ENCODE results near the gene BRIP1. TPM values are rescaled to one million over a fixed set of nuclear protein-coding genes. Genes with fewer than 3 reads are reported as not detected.

Gene BRIP1
- total RNA-seq, 1 experiment from 2014 or later = 30.2 TPM

DNA sequence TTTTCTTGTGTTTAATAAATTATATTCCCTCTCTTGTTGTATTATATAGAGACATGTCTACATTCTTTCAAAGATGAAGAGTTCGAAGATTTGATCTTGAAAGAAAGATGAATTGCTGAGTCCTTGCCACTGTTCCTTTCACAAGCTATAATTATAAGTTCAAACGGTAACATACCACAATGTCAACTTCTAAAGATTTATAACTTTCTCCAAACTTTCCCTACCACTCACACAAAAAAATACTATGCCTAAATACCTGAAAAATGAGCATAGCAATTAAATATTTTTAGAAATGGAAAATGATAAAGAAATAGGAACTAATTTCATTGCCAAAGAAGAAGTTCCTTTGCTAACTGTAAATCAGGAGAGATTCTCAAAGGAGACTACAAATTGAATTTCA, 50.6 kb downstream of the BRIP1 start:
- ChIA-PET CTCF (no interaction called here), POLR2A (ENCODE audit: low non-redundant PET) (no interaction called here)
- H3K9me3 ChIP-seq (ENCODE audit: low read depth, low read length, poor library complexity, severe bottlenecking) = no peaks in the 10 kb centered on the region
- BruUV-seq (replicated peaks) = no TSS peak
- TF ChIP-seq, protein P1, sequence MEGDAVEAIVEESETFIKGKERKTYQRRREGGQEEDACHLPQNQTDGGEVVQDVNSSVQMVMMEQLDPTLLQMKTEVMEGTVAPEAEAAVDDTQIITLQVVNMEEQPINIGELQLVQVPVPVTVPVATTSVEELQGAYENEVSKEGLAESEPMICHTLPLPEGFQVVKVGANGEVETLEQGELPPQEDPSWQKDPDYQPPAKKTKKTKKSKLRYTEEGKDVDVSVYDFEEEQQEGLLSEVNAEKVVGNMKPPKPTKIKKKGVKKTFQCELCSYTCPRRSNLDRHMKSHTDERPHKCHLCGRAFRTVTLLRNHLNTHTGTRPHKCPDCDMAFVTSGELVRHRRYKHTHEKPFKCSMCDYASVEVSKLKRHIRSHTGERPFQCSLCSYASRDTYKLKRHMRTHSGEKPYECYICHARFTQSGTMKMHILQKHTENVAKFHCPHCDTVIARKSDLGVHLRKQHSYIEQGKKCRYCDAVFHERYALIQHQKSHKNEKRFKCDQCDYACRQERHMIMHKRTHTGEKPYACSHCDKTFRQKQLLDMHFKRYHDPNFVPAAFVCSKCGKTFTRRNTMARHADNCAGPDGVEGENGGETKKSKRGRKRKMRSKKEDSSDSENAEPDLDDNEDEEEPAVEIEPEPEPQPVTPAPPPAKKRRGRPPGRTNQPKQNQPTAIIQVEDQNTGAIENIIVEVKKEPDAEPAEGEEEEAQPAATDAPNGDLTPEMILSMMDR (conservative IDR thresholded peaks at IDR 0.05; ENCODE audit: low read depth, low read length) = no peak
- no peak for TF ChIP-seq EZH2 (IDR thresholded peaks at IDR 0.05; ENCODE audit: borderline replicate concordance, low read depth, low read length, poor library complexity, severe bottlenecking)
- intact Hi-C loops (cut with micrococcal nuclease; ENCODE audit: unreplicated experiment) = no loop called here
- H3K27me3 ChIP-seq (replicated peaks; ENCODE audit: insufficient read depth, low read depth, low read length, poor library complexity) = no peaks in the 10 kb centered on the region
- no peak for DNase-seq (ENCODE audit: low spot score)
- peaks cover 4% of the 10 kb centered on the region for H3K36me3 ChIP-seq (ENCODE audit: insufficient read depth, low read length, poor library complexity, severe bottlenecking)
- H3K4me3 ChIP-seq (ENCODE audit: low read depth, low read length, poor library complexity, severe bottlenecking) = no peak overlapping the region
- H3K27ac ChIP-seq (ENCODE audit: low read depth, low read length, poor library complexity, severe bottlenecking) = no peak overlapping the region
- peaks cover 18% of the 10 kb centered on the region for H3K4me1 ChIP-seq (ENCODE audit: insufficient read depth, low read length, poor library complexity, severe bottlenecking)

DNA sequence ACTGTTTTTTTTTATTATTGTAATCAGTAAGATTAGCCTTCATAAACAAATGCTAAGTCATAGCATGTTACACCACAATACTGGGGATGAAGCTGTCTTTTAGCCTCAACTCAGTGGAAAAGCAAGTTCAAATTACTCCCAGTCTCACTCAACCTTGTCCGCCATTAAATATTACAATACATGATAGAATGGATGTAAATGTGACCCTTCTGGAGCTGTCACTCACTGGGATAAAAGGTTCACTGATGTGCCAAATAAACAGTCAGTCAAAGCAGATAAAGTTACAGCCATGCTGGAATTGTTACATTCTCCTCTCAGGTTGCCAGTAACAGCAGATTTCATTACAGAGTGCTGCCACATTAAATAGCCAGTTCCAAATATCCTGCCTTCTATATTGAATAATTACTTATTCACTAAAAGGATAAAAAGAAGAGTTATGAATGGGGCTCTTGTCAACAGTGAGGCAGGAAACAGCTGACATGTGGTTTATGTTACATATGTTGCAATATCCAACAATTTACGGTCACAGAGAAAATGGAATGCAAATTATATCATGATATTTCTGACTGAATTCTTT, 53.4 kb downstream of the BRIP1 start:
- DNase-seq (ENCODE audit: low spot score) = peak; percentile 92
- BruUV-seq (replicated peaks) = no TSS peak
- Histone ChIP-seq H3K27me3 (replicated peaks; ENCODE audit: insufficient read depth, low read depth, low read length, poor library complexity) (no peaks in the 10 kb centered on the region), H3K27ac (ENCODE audit: low read depth, low read length, poor library complexity, severe bottlenecking) (peak overlapping the region; percentile 51), H3K4me3 (ENCODE audit: low read depth, low read length, poor library complexity, severe bottlenecking) (no peak overlapping the region), H3K36me3 (ENCODE audit: insufficient read depth, low read length, poor library complexity, severe bottlenecking) (peaks cover 4% of the 10 kb centered on the region), H3K9me3 (ENCODE audit: low read depth, low read length, poor library complexity, severe bottlenecking) (no peaks in the 10 kb centered on the region), H3K4me1 (ENCODE audit: insufficient read depth, low read length, poor library complexity, severe bottlenecking) (peaks cover 18% of the 10 kb centered on the region)
- CTCF ChIA-PET = no interaction called here
- TF ChIP-seq EZH2 (IDR thresholded peaks at IDR 0.05; ENCODE audit: borderline replicate concordance, low read depth, low read length, poor library complexity, severe bottlenecking) = no peak
- TF ChIP-seq, protein P1 (conservative IDR thresholded peaks at IDR 0.05; ENCODE audit: low read depth, low read length) = no peak
- POLR2A ChIA-PET (ENCODE audit: low non-redundant PET) = interaction anchor here (0.6 kb wide), 1 partner anchor 96 kb away, joined by 4 read pairs; no protein-coding TSS in a partner anchor
- intact Hi-C loops (cut with micrococcal nuclease; ENCODE audit: unreplicated experiment) = no loop called here

DNA sequence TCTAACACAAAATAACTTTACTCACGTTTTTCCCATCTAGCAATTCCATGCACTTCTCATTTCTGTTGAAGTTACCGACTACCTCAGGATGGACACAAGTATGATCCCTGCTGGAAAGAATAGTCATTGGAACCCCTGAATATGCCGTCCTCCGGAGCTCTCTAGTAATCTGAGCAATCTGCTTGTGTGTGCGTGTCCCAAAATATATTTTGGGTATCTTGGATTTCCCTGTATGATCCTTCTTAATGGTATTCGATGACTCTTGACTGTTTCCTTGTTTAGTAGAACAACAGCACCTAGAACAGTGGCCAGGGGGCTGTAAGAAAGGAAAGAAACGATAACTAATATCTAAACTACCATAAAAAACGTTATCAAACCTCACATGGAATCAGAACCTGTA, 54.9 kb downstream of the BRIP1 start:
- no peak for DNase-seq (ENCODE audit: low spot score)
- Histone ChIP-seq H3K4me3 (ENCODE audit: low read depth, low read length, poor library complexity, severe bottlenecking) (no peak overlapping the region), H3K9me3 (ENCODE audit: low read depth, low read length, poor library complexity, severe bottlenecking) (no peaks in the 10 kb centered on the region), H3K36me3 (ENCODE audit: insufficient read depth, low read length, poor library complexity, severe bottlenecking) (peaks cover 4% of the 10 kb centered on the region), H3K27ac (ENCODE audit: low read depth, low read length, poor library complexity, severe bottlenecking) (no peak overlapping the region), H3K4me1 (ENCODE audit: insufficient read depth, low read length, poor library complexity, severe bottlenecking) (peaks cover 18% of the 10 kb centered on the region), H3K27me3 (replicated peaks; ENCODE audit: insufficient read depth, low read depth, low read length, poor library complexity) (no peaks in the 10 kb centered on the region)
- TF ChIP-seq, protein P1 (conservative IDR thresholded peaks at IDR 0.05; ENCODE audit: low read depth, low read length) = no peak
- TF ChIP-seq EZH2 (IDR thresholded peaks at IDR 0.05; ENCODE audit: borderline replicate concordance, low read depth, low read length, poor library complexity, severe bottlenecking) = no peak
- intact Hi-C loops (cut with micrococcal nuclease; ENCODE audit: unreplicated experiment) = no loop called here
- ChIA-PET CTCF (no interaction called here), POLR2A (ENCODE audit: low non-redundant PET) (no interaction called here)
- BruUV-seq (replicated peaks) = no TSS peak

All from A673 (cell line).